ENCODE results near the gene ANKRD22.
"Not testable (repeated sequence)": the region's sequence is repeated elsewhere in the genome, so short reads cannot be mapped to it uniquely, and the experiment has no call there.

DNA sequence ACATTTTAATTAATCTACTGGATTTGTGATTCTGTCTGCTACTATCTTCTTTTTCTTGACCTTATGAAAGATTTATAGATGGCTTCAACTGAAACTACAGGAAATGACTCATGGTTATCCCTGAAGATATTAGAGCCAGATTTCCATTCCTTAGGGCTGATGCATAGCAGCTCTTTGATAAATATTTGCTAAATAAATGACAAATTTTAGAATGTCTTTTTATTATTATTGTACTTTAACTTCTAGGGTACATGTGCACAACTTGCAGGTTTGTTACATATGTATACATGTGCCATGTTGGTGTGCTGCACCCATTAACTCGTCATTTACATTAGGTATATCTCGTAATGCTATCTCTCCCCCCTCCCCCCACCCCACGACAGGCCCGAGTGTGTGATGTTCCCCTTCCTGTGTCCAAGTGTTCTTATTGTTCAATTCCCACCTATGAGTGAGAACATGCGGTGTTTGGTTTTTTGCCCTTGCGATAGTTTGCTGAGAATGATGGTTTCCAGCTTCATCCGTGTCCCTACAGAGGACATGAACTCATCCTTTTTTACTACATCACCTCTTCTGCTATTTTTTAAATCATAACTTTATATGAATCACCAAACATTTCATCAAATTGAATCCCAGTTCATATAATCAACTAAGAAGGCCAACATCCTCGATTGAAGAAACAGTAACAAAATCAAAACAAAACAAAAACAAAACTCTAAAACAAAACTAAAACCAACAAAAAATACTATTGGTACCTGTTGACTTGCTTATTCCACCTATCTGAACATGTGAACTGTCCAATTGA is 31.2 kb upstream of the ANKRD22 start:
- TF ChIP-seq, protein P1, sequence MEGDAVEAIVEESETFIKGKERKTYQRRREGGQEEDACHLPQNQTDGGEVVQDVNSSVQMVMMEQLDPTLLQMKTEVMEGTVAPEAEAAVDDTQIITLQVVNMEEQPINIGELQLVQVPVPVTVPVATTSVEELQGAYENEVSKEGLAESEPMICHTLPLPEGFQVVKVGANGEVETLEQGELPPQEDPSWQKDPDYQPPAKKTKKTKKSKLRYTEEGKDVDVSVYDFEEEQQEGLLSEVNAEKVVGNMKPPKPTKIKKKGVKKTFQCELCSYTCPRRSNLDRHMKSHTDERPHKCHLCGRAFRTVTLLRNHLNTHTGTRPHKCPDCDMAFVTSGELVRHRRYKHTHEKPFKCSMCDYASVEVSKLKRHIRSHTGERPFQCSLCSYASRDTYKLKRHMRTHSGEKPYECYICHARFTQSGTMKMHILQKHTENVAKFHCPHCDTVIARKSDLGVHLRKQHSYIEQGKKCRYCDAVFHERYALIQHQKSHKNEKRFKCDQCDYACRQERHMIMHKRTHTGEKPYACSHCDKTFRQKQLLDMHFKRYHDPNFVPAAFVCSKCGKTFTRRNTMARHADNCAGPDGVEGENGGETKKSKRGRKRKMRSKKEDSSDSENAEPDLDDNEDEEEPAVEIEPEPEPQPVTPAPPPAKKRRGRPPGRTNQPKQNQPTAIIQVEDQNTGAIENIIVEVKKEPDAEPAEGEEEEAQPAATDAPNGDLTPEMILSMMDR (conservative IDR thresholded peaks at IDR 0.05; ENCODE audit: low read depth, low read length) = not testable (repeated sequence)
- TF ChIP-seq EZH2 (IDR thresholded peaks at IDR 0.05; ENCODE audit: borderline replicate concordance, low read depth, low read length, poor library complexity, severe bottlenecking) = not testable (repeated sequence)

Measured in A673 (cell line).